Right ventricle myocardium inferior (tissue), 1 donor: Measurements from ENCODE around the gene RABGAP1. TPM values are rescaled to one million over a fixed set of nuclear protein-coding genes. Genes with fewer than 3 reads are reported as not detected.

Source experiments
- ATAC-seq: fragments of 200-7000 bp; cut with Tn5 transposase; one replicate; pipeline ENCODE4 v1.9.1; 2020; ENCODE audit warnings: mild to moderate bottlenecking, moderate library complexity
- DNase-seq: peaks from one replicate; pipeline ENCODE4 v3.0.0; 2021; ENCODE audit errors: missing footprints
- intact Hi-C: fragments of 100-400 bp; cut with DNase I; formaldehyde crosslinking; loops from one replicate; pipeline ENCODE4 v1.11.0; 2022
- total RNA-seq: library from RNA; stranded (reverse); fragmentation: NEBNext Ultra II Directional; extraction: Animal tissue kit (Norgen Biotek cat#: 25700); gene quantifications from one replicate; pipeline ENCODE4 v1.2.1, GENCODE V29; 2021
- donor health status: DM: no; HTN: yes; CAD: no; lungs with severe emphysema.

The RABGAP1 gene
- total RNA-seq, 1 donor from 2014 or later: 45.1 TPM

DNA sequence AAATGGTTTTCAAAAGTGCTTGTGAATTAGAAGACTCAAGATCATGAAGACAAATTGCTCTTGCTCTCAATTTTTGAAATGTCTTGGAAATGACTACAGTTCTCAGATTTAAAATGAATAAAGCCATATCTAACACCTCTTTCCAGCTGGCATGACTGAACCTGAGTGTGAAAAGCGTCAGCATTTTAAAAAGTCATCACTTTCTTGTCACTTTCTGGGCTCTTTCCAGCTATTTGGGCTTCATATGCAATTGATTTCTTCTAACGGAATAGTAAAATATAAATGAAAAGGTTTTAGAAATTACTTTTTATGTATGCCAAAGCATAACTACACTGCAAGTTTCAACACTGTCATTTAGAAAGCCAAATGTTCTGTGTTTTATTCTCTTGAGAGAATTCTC, 95.0 kb downstream of the RABGAP1 start:
- ATAC-seq (no peak), DNase-seq (no peak)
- intact Hi-C loops: no loop called here

DNA sequence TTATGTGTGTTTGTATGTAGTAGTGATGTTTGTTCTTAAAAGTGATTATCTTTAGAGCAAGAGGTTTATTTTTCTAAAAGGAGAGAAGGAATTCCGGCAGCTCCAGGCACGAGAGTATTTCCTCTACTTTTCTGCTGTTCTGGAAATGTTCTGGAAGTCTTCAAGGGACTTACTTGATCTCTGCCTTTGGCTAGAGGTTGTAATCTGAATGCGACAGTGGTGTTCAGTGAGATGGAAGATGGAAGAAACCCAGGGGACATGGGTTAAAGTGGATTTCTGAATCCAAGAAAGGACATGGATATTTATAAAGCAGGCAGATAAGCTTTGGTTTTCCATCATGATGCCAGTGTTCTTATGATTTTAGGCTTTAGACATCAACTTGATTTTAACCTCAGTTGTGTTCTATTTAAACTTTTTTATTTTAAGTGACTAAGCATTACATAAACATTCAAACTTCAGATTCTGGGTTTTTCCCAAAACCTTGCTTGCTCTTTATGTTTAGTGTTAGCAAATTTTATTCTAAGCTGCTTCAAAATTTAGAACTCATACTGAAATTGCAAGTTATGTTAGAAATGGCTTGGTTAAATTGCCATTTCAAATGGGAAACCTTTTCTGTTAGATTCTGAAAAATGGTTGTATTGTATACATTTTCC, 96.2 kb downstream of the RABGAP1 start:
- intact Hi-C loops: no loop called here
- no peak for ATAC-seq
- no peak for DNase-seq

DNA sequence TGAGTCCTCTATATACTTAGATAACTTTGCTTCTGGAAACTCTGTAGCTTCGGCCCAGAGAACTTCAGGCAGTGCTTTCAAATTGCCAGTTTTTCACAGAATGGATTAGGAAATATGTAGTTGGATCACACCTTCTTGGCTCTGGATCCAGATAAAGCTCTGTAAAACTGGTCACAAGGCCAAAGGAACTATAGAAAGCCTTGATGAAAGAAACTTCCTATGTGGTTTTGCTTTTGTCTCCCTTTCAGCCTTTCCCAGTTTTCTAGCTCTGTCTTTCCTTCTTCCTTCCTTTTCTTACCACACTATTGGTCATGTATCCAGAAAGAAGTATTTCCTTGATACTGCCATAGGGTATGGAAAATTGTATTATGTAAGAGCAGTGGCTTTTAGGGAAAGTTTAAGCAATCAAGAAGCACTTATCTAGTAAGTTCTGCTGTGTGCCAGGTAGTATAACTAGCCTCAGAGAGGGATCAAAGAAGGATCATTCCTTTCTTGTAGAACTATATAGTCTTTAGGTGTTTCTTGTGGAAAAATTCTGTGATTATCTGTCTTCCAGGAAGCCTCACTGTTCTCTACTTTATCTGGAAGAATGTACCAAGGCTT, 98.9 kb downstream of the RABGAP1 start:
- DNase-seq: no peak
- intact Hi-C loops: no loop called here
- ATAC-seq: no peak

DNA sequence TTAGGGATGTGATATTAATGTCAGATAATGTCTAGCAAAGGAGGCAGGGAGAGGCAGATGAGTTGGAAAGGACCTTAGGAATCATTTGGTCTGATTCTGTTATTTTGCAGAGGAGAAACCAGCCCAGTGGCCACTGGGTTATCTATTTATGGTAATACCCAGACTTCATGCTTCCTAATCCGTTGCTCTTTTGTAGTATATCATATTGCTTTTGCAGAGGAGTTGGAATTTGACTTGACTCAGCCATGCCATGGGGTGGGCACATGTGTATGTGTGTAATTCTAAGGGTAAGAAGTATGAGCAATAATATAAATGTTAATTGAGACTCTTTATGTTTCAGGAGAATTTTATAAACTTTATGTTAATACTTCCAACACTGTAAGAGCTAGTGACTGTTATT, 100.0 kb downstream of the RABGAP1 start:
- no peak for ATAC-seq
- intact Hi-C loops: no loop called here
- DNase-seq: no peak

DNA sequence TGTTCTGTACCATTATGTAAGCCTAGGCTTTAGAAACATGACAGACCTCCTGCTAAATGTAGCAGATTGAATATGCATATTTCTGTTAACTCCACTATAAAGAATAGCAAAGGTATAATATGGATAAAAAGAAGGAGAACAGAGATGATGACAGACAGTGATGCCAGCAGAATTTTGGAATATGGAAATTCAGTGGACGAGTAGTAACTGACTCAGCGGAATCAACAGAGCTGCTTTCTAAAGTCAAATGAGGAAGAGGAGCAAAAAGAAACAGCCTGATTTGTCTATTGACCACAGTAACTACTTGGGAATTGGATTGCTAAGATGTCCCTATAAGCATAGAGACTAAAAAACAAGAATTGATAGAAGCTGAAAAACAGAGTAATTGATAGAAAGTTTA, 100.7 kb downstream of the RABGAP1 start:
- DNase-seq (no peak), ATAC-seq (no peak)
- intact Hi-C loops: no loop called here

DNA sequence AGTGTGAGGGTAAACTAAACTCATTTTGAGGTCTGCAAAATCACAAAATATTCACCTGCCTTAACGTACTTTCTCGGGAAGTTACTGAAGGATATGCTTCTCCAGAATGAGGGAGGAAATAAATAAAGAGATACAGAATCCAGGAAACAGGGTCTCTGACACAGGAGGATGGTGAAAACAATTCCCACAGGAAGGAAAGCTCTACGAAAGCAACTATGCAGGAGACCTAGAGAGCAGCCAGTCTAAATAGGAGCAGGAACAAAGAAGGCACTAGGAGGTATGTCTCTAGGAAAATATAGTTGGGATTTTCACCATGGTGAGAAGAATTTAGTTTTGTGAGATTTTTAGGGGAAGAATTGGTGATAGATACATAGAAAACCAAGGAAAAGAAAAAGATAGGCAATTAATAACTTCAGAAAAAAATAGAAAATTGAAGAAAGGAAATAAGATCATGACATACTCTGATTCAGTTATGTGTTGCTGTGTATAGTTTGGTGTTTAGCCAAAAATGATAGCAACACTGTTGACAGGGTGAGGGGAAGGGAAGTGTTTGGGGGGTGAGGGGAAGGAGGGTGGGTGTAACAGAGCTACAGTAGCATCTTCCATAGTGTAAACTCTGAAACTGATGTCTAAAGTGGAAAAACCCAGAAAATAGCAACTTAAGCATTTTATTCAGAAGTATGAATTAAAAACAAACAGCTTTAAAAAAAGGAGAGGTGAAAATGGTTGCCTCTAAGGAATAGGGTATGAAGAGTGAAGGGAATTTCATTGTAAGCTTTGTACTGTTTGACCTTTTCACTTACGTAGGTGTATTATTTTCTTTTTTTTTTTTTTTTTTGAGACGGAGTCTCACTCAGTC, 102.5 kb downstream of the RABGAP1 start:
- ATAC-seq (no peak), DNase-seq (no peak)
- intact Hi-C loops: no loop called here

DNA sequence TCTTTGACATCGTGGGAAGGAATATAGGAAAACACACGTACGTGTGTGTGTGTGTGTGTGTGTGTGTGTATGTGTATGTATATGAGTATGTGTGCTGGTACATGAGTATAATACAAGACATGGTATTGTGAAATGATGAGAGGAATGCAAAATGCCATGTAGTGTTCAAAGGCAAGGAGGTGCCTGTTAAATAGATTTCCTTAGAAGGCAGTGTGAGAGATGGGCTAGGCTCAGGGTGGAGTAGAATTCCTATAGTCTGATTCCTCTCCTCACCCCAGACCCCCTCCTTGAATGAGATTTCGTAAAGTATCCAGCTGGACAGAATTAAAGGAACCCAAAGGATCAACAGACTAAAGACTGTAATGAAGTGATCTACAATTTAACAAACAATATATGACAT, 103.8 kb downstream of the RABGAP1 start:
- ATAC-seq (no peak), DNase-seq (no peak)
- intact Hi-C loops: no loop called here

DNA sequence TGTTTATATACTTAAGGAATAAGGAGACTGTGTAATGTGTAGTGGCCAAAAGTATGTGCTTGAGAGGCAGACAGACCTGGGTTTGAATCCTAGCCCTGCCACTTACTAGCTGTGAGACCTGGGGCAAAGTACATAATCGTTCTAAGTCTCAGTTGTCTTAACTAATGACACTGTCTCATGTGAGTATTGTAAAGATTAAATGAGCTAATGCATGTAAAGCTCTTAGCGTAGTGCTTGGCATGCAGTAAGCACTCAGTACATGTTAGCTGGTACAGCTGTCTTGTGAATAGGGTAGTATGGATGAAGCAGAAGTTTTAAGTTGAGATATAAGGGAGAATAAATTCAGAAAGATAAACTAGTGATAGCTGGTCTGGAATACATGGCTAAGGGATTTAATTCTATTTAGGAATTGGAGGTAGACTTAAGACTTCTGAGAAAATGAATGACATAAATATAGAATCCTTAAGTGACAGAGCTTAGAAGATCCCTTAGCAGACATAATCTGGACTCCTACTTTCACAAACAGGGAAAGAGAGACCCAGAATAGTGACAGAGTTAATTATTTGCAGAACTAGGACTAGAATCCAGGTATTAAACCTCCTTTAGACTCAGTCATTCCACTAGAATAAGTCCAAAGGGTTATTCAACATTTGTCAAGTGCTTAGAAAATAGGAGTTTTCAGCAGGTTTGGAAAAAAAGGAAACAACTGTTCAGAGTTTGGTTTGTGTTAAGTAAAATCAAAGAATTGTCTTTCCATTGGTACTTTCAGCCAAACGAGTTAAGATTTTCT, 105.8 kb downstream of the RABGAP1 start:
- intact Hi-C loops: no loop called here
- DNase-seq (no peak), ATAC-seq (no peak)

DNA sequence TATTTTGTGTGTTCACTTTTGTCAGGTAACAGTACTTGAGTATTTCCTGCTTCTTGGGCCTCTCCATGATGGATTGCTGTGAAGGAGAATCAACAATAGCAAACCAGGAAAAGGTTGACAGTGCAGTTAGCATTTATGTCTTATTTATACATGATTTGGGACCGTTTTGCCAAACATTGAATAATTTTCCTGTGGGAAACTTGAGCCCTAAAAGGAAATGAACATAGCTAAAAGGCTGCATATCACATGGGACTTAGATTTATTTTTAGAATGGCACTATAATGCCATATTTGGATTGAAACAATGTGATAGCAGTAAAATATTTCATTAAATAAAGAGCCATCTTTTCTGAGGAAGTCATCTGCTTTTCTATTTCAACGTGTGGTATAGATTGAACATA, 107.9 kb downstream of the RABGAP1 start:
- ATAC-seq (no peak), DNase-seq (no peak)
- intact Hi-C loops: no loop called here

DNA sequence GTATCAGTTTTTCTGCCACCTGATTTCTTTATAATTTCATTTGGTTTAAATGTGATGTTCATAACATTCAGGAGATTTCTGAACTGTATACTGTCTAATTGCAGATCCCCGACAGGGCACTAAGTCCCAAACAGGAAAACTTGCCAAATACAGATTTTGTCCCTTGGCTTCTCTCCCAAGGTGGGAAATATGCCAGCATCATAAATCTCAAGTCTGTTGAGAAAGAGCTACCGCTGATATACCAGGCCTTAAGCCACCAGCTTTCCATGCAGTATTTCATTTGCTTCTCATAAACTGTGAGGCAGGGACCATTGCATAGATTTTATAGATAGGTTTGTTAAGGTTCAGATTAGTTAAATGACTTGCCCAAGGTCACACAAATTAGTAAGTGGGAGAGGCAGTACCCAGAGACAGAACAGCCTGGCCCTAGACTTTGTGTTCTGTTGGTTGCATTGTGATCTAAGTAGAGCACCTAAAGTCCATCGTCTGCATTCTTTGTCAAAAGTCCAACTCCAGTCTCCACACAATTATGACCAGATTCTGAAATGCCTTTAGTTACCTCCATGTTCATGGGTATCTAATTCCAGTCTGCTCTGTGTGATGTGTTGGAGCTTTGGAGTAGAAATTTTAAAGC, 108.9 kb downstream of the RABGAP1 start:
- ATAC-seq: peak; percentile 48
- intact Hi-C loops: no loop called here
- DNase-seq: no peak

DNA sequence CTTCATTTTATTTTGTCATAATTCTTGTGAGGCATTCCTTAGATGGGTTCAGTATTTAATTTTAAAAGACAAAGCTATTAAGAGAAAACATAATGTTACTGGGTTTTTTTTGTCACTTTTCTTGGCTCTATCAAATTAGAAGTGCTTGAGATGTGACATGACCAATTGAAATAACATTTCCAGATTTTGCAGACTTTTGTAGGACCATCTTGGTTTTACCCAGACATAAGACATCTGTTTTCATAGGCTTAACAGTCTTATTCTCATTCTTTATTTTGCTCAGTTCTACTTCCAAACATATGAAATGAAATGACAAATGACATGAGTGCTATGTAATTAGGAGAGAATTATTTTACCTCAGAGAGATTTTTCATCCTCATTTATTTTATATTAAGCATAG, 112.2 kb downstream of the RABGAP1 start:
- intact Hi-C loops: no loop called here
- no peak for ATAC-seq

DNA sequence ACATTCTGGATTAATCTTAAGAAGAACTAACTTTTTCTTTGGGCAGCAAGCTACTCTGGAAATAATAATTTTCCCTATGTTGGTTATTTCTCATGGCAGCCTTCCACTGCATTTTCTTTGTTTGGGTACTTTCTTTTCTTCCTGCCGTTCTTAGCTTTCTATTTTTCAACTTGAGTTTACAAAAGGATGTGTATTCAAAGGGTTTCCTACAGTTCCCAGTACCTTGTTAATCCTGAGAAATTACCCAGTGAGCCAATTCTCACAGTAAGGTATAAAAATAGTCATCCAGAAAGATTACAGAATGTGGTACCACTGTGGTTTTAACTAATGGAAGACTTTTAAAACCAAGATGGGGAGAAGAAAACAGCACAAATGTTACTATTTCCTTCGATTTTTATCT, 112.9 kb downstream of the RABGAP1 start:
- intact Hi-C loops: no loop called here
- DNase-seq (no peak), ATAC-seq (no peak)

More for the DNA sequence above, 112.2 kb downstream of the RABGAP1 start:
- DNase-seq: no peak

DNA sequence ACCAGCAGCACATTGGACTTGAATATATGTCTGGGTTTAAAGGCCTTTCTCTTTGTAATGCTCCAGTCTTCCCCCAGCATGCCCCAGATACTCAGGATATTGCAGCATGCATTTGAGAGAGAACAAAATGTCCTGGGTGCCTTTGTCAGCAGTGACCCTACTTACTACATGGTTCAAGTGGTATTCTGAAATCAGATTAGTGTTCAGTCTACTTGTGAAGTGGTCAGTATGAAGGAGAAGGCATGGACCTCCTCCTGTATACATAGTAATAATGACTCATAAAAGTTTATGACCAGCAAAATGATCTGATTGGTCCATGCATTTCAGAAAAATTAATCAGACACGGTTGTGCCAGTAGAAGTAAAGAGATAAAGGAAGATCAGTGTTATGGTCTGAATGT, 118.0 kb downstream of the RABGAP1 start:
- no peak for DNase-seq
- no peak for ATAC-seq
- intact Hi-C loops: no loop called here

DNA sequence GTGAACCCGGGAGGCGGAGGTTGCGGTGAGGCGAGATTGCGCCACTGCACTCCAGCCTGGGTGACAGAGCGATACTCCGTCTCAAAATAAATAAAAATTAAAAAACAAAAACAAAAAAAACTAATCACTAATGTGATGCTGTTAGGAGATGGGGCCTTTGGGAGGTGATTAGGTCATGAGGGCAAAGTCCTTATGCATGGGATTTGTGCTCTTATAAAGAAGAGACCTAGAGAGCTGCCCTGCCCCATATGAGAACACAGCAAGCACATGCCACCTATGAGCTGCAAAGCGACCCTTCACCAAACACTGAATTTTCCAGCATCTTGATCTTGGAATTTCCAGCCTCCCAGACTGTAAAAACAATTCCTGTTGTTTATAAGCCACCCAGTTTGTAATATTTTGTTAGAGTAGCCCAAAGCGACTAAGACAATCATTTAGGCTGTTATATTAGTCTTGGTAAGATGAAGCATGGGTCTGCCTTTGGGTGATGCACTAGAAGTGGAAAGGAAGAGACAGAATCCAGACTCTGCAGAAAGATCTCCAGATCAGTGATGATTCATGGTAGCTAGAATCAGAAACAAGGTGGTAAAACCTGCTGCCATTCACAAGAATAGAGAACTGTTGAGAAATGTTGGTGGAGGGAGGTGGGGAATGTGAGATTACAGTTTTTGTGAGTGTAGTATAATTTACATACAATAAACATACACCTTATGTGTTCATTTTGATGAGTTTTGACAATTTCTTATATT, 118.8 kb downstream of the RABGAP1 start:
- no peak for DNase-seq
- intact Hi-C loops: no loop called here

DNA sequence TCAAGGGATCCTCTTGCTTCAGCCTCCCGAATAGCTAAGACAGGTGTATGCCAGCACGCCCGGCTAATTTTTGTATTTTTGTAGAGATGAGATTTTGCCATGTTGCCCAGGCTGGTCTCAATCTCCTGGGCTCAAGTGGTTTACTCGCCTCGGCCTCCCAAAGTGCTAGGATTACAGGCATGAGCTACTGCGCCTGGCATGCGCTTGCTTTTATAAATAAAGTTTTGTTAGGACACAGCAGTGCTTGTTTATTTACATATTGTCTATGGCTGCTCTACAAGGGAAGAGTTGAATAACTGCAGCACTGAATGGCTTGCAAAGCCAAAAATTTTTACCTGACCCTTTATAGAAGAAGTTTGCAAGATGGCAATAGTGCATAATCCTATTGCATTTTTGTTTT, 120.4 kb downstream of the RABGAP1 start:
- ATAC-seq (no peak), DNase-seq (no peak)
- intact Hi-C loops: no loop called here

More for the DNA sequence above, 118.8 kb downstream of the RABGAP1 start:
- ATAC-seq: no peak

DNA sequence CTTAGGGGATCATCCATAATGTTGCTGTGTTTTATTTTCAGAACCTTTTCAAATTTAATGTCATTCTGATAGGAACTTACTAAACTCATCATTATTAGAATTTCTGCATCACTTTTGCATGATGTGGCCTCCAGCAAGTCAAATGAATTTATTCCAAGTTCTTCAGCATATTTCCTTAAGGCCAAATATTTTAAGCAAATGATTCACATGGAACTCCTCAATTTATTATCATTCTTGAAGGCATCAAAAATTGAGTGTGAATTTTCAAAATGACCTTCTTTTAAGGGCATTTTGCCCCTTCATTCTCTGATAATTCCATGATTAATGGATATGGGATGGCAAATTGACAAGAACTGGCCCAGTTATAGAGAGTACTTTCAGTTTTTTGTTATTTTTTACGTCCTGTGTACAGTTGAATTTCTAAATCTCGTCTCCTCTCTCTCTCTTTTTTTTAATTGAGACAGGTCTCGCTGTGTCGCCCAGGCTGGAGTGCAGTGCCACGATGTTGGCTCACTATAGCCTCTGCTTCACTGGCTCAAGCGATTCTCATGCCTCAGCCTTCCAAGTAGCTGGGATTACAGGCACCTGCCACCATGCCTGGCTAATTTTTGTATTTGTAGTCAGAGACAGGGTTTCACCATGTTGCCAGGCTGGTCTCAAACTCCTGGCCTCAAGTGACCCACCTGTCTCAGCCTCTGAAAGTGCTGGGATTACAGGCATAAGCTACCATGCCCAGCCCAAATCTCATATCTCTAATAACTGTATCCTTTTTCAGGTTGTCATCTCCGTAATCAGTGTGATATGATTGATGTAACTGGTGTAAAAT, 121.7 kb downstream of the RABGAP1 start:
- intact Hi-C loops: no loop called here
- ATAC-seq: no peak
- no peak for DNase-seq

DNA sequence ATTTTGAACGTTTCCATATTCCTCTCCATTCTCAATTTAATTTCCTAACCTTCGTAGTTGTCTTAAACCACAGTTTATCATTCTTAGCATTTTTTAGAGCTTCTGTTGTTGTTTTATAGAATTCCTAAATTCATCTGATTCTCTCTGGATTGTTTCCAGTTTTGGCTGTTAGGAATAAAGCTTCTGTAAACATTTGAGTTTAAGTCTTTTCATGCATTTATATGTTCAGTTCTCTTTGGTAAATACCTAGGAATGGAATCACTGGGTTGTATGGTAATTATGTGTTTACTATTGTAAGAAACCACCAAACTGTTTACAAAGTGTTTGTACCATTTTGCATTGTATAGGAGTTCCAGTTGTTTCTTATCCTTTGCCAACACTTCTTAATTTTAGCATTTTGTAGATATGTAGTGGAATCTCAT, 122.4 kb downstream of the RABGAP1 start:
- DNase-seq (no peak), ATAC-seq (no peak)
- intact Hi-C loops: no loop called here
